LNCaP clone FGC (cell line): ENCODE results near the gene CALML4.
"Not testable (repeated sequence)": the region's sequence is repeated elsewhere in the genome, so short reads cannot be mapped to it uniquely, and the experiment has no call there.

Experiments used
- DNase-seq: peaks from one replicate; pipeline ENCODE4 v3.0.0-alpha.2; 2011; ENCODE audit warnings: low read depth
- H3K4me3 ChIP-seq: 2 replicates; pipeline ENCODE4 v1.5.1; 2011; ENCODE audit warnings: mild to moderate bottlenecking, low read depth, low read length, control low read depth
- CTCF ChIP-seq: IDR thresholded peaks from 2 replicates; pipeline ENCODE4 v1.5.1; 2012; ENCODE audit warnings: mild to moderate bottlenecking; ENCODE audit not compliant: control insufficient read depth, insufficient read depth; ENCODE audit errors: extremely low read depth

Gene CALML4

GRCh38 chr15:68235022-68235421, 29.9 kb upstream of the CALML4 start:
- no peak for TF ChIP-seq CTCF
- no peak for DNase-seq
- H3K4me3 ChIP-seq, result no peak overlapping the region

- not testable (repeated sequence) for DNase-seq, H3K4me3 ChIP-seq
Observed at GRCh38 chr15:68234520-68234919, 29.4 kb upstream of the CALML4 start.

- DNase-seq, result no peak
- no peak overlapping the region for H3K4me3 ChIP-seq
- no peak for TF ChIP-seq CTCF
Observed at GRCh38 chr15:68234060-68234459, 28.9 kb upstream of the CALML4 start.

GRCh38 chr15:68232937-68233336, 27.8 kb upstream of the CALML4 start:
- DNase-seq, result no peak
- no peak for TF ChIP-seq CTCF

GRCh38 chr15:68232449-68232848, 27.3 kb upstream of the CALML4 start:
- DNase-seq, result no peak
- no peak overlapping the region for H3K4me3 ChIP-seq
- no peak for TF ChIP-seq CTCF

More at GRCh38 chr15:68232937-68233336, 27.8 kb upstream of the CALML4 start:
- H3K4me3 ChIP-seq, result no peak overlapping the region

GRCh38 chr15:68231102-68231818, 26.1 kb upstream of the CALML4 start:
- H3K4me3 ChIP-seq, result no peak overlapping the region
- no peak for DNase-seq
- no peak for TF ChIP-seq CTCF

GRCh38 chr15:68230157-68231100, 25.3 kb upstream of the CALML4 start:
- no peak for DNase-seq
- peak; percentile 35; the same call in 1 of the 2 replicates for TF ChIP-seq CTCF
- H3K4me3 ChIP-seq, result peak overlapping the region; percentile 89
